Right atrium auricular region (tissue), 2 donors: ENCODE results near the gene CYP4B1. TPM values are rescaled to one million over a fixed set of nuclear protein-coding genes. Genes with fewer than 3 reads are reported as not detected.
A peak's percentile ranks its signal among the peaks of the same experiment; 100 is the strongest.

ENCODE experiments used
- DNase-seq: peaks from one replicate; pipeline ENCODE4 v3.0.0-alpha.2; 2019; ENCODE audit warnings: low spot score
- H3K27ac ChIP-seq, 2 donors: fragments of 200-600 bp; sonication (generic); 1 replicate in 1 of 2; 2 replicates in 1 of 2; pipeline ENCODE4 v1.5.1; 2016 to 2019
- H3K27me3 ChIP-seq, 2 donors: fragments of 200-600 bp; sonication (generic); one replicate each; pipeline versions ENCODE4 v1.5.1 to v1.6.0; 2017 to 2019
- H3K36me3 ChIP-seq: fragments of 200-600 bp; sonication (generic); one replicate; pipeline ENCODE4 v1.5.1; 2016
- H3K4me1 ChIP-seq, 2 donors: fragments of 200-600 bp; sonication (generic); one replicate each; pipeline versions ENCODE4 v1.5.1 to v1.6.0; 2017 to 2019
- H3K4me3 ChIP-seq, 2 donors: fragments of 200-600 bp; sonication (generic); 1 replicate in 1 of 2; 2 replicates in 1 of 2; pipeline ENCODE4 v1.5.1; 2017 to 2019; ENCODE audit warnings: mild to moderate bottlenecking in 1 of 2, moderate library complexity in 1 of 2
- H3K9me3 ChIP-seq, 2 donors: fragments of 200-600 bp; sonication (generic); one replicate each; pipeline ENCODE4 v1.5.1; 2019
- total RNA-seq, 2 donors: library from RNA; depleted of rRNA; stranded (reverse); fragments of >200 nt; gene quantifications; one replicate each; pipeline ENCODE4 v1.1.0, GENCODE V29; 2016
- TF ChIP-seq, protein P1 (sequence below), 2 donors: fragments of 200-600 bp; sonication (generic); IDR thresholded peaks; one replicate each; pipeline ENCODE4 v1.5.1; 2019; ENCODE audit warnings: antibody characterized with exemption in 2 of 2

The CYP4B1 gene
- total RNA-seq, 2 donors from 2014 or later: 20.0 to 47.8 TPM

DNA sequence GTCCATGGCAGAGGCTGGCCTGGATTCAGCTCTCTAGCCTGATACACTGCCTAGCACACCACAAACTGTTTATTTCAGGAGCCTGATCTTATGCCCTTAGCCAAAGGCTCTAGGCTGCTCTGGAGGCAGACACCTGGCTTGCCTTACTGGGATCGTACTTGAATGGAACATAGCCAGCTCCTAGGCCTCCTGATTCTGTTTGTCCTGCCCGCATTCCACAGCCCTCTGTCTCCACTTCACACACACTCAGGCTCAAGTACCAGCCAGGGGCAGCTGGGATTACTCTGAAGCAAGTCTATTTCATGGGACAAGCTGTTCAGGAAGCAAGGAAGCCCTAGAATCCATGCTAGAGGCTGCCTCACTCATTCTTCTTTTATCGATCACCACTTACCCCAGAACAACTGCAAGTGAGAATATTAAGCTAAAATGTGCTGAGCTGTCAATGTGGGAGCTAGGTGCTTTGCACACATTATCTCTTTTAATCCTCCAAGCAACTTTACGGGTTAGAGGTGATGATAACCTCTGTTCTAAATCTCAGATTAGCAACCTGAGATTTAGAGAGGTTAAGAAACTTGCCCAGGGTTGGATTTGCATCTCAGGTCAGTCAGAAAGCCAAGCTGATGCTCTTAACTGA, 31.1 kb upstream of the CYP4B1 start:
- DNase-seq: peak; percentile 43
- Histone ChIP-seq H3K27me3 (no peaks in the 10 kb centered on the region), H3K4me1 (no peaks in the 10 kb centered on the region), H3K36me3 (no peaks in the 10 kb centered on the region), H3K27ac (no peak overlapping the region), H3K4me3 (no peak overlapping the region), H3K9me3 (peaks cover 12 to 33% of the 10 kb centered on the region in 2 donors)
- TF ChIP-seq, protein P1, sequence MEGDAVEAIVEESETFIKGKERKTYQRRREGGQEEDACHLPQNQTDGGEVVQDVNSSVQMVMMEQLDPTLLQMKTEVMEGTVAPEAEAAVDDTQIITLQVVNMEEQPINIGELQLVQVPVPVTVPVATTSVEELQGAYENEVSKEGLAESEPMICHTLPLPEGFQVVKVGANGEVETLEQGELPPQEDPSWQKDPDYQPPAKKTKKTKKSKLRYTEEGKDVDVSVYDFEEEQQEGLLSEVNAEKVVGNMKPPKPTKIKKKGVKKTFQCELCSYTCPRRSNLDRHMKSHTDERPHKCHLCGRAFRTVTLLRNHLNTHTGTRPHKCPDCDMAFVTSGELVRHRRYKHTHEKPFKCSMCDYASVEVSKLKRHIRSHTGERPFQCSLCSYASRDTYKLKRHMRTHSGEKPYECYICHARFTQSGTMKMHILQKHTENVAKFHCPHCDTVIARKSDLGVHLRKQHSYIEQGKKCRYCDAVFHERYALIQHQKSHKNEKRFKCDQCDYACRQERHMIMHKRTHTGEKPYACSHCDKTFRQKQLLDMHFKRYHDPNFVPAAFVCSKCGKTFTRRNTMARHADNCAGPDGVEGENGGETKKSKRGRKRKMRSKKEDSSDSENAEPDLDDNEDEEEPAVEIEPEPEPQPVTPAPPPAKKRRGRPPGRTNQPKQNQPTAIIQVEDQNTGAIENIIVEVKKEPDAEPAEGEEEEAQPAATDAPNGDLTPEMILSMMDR (IDR thresholded peaks at IDR 0.05): no peak

DNA sequence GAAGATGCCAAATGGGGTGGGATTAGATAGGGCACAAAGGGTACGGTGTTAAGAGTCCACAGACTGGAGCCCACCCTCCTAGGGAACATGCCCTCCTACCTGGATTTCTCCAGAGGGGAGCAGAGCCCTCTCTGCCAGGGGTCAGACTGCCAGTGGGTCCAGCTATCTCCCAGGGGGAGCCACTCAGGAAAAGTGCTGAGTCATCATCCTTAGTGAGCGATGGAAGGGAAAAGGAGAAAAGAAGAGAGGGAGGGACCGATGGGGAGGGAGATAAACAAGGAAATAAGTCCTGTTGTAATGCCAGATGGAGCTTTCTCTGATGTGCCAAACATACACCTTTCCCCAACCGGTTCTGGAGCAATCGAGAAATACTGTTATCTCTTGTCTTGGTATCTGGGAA, 30.4 kb upstream of the CYP4B1 start:
- Histone ChIP-seq H3K36me3 (no peaks in the 10 kb centered on the region), H3K27me3 (no peaks in the 10 kb centered on the region), H3K4me1 (no peaks in the 10 kb centered on the region), H3K9me3 (peaks cover 12 to 31% of the 10 kb centered on the region in 2 donors), H3K27ac (no peak overlapping the region), H3K4me3 (no peak overlapping the region)
- TF ChIP-seq, protein P1 (IDR thresholded peaks at IDR 0.05): no peak
- DNase-seq: no peak

DNA sequence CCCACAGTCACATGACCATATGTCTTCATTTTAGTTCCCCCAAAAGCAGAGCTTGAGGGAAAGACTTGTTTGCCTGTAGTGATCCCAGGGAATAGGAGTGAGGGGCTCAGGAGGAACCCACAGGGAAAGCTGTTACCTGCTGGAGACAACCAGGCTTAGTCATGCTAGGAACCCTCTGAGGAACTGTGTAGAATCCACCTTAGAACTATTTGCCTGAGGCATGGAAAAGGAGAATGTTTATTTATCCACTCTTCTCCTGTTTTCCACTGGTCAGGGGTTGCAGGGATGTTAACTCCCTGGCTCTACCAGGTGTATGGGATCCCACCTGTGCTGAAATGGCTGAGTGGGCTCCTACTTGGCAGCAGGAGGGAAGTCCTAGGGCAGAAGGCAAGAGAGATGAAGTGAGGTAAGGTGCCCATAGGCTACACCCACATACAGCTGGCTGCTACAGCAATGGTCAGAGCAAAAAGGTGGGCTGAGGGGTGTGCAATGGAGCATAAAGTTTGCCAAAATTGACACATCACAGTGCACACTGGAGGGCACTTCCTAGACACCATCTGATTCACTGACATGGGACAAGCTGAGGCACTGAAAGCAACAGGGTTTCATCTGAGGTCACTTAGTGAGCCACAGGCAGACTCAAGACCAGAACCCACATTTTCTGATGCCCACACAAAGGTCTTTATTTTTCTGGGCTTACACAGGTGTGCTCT, 29.7 kb upstream of the CYP4B1 start:
- H3K27ac ChIP-seq: no peak overlapping the region
- DNase-seq: peak; percentile 23
- H3K4me3 ChIP-seq: no peak overlapping the region
- no peaks in the 10 kb centered on the region for H3K4me1 ChIP-seq
- TF ChIP-seq, protein P1 (IDR thresholded peaks at IDR 0.05): no peak
- no peaks in the 10 kb centered on the region for H3K27me3 ChIP-seq
- H3K9me3 ChIP-seq: peaks cover 12 to 31% of the 10 kb centered on the region in 2 donors
- H3K36me3 ChIP-seq: no peaks in the 10 kb centered on the region

DNA sequence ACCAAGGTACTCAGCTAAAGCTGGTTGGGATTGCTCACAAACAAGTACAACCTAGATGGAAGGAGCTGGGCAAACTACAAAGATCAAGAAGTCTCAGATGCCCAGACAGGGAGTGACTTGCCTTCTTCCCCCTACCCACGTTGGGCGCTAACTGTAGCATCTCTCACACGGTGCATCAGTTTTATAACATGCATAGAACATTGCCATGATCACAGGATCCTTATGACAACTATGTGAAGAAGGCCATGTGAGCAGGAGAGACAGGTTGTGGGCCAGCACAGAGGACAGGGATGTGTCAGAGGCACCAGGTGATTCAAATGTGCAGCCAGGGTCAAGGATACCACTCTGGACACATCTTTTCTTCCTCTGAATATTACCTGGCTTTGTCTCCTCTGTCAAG, 28.3 kb upstream of the CYP4B1 start:
- Histone ChIP-seq H3K36me3 (no peaks in the 10 kb centered on the region), H3K4me3 (no peak overlapping the region), H3K4me1 (no peaks in the 10 kb centered on the region), H3K27me3 (no peaks in the 10 kb centered on the region), H3K9me3 (peaks cover 12 to 36% of the 10 kb centered on the region in 2 donors), H3K27ac (no peak overlapping the region)
- TF ChIP-seq, protein P1 (IDR thresholded peaks at IDR 0.05): no peak
- no peak for DNase-seq

DNA sequence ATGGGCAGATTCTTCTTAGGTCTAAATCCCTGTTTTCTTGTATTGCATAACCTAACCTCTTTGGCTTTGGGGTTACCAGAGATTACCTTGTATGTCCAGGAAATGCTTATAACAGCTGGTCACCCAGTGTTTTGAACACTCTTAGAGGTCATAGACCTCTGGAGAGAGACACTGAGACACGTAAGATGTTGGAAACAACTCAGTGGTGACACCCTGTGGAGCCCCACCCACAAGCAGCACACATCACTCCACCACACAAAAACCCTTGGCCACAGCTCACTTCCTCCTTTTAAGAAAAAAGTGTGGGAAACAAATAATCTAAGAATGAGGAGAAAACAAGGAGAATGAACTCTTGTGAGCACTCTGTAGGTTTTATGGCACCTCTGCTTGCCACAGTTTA, 26.3 kb upstream of the CYP4B1 start:
- Histone ChIP-seq H3K4me3 (no peak overlapping the region), H3K4me1 (no peaks in the 10 kb centered on the region), H3K9me3 (peaks cover 12 to 36% of the 10 kb centered on the region in 2 donors), H3K27ac (peak overlapping the region in 1 of 2 donors; percentile 23), H3K36me3 (no peaks in the 10 kb centered on the region), H3K27me3 (no peaks in the 10 kb centered on the region)
- DNase-seq: no peak
- TF ChIP-seq, protein P1 (IDR thresholded peaks at IDR 0.05): no peak
